ENCODE measurements around the gene TENT5C. TPM values are rescaled to one million over a fixed set of nuclear protein-coding genes. Genes with fewer than 3 reads are reported as not detected.

The TENT5C gene
- total and polyA plus RNA-seq, 9 of the 15 experiments (the other 6 are each of a cell fraction or from before 2014, with no cell fraction given): 1.8 to 7.7 (median 4.0) TPM

GRCh38 chr1:117613969-117614729, 8.3 kb downstream of the TENT5C start (continued):
- TF ChIP-seq ATF2 (CRISPR knock-in tag; IDR thresholded peaks at IDR 0.05) (no peak), STAT5B (CRISPR knock-in tag; IDR thresholded peaks at IDR 0.05) (no peak), ZNF282 (CRISPR knock-in tag; IDR thresholded peaks at IDR 0.05) (no peak), BMI1 (IDR thresholded peaks at IDR 0.05; ENCODE audit: low read length) (no peak), EWSR1 (IDR thresholded peaks at IDR 0.05; ENCODE audit: borderline replicate concordance, low read depth, partially characterized antibody) (no peak), RBM25 (IDR thresholded peaks at IDR 0.05; ENCODE audit: low read depth, low read length, severe bottlenecking) (no peak), RB1 (IDR thresholded peaks at IDR 0.05; ENCODE audit: low read depth) (no peak), MTA2 (IDR thresholded peaks at IDR 0.05; ENCODE audit: low read depth) (peak; percentile 41; the same call in 1 of the 2 replicates), PCBP1 (IDR thresholded peaks at IDR 0.05; ENCODE audit: low read depth, low read length, poor library complexity, severe bottlenecking) (no peak), CHD4 (IDR thresholded peaks at IDR 0.05; ENCODE audit: insufficient read depth, insufficient replicate concordance, low read depth, low read length, poor library complexity, severe bottlenecking) (no peak), NCOR1 (IDR thresholded peaks at IDR 0.05) (peak; percentile 61), ZNF311 (CRISPR knock-in tag; IDR thresholded peaks at IDR 0.05) (no peak), HSF4 (CRISPR knock-in tag; IDR thresholded peaks at IDR 0.05; ENCODE audit: borderline replicate concordance) (no peak), ARNT (IDR thresholded peaks at IDR 0.05) (no peak), PPARD (CRISPR knock-in tag; IDR thresholded peaks at IDR 0.05) (no peak), FOXA1 (IDR thresholded peaks at IDR 0.05; ENCODE audit: borderline replicate concordance) (no peak), BRD4 (IDR thresholded peaks at IDR 0.05) (no peak; the same call in 1 of the 2 replicates), KLF10 (CRISPR knock-in tag; IDR thresholded peaks at IDR 0.05) (no peak)
- TF ChIP-seq, protein P1, sequence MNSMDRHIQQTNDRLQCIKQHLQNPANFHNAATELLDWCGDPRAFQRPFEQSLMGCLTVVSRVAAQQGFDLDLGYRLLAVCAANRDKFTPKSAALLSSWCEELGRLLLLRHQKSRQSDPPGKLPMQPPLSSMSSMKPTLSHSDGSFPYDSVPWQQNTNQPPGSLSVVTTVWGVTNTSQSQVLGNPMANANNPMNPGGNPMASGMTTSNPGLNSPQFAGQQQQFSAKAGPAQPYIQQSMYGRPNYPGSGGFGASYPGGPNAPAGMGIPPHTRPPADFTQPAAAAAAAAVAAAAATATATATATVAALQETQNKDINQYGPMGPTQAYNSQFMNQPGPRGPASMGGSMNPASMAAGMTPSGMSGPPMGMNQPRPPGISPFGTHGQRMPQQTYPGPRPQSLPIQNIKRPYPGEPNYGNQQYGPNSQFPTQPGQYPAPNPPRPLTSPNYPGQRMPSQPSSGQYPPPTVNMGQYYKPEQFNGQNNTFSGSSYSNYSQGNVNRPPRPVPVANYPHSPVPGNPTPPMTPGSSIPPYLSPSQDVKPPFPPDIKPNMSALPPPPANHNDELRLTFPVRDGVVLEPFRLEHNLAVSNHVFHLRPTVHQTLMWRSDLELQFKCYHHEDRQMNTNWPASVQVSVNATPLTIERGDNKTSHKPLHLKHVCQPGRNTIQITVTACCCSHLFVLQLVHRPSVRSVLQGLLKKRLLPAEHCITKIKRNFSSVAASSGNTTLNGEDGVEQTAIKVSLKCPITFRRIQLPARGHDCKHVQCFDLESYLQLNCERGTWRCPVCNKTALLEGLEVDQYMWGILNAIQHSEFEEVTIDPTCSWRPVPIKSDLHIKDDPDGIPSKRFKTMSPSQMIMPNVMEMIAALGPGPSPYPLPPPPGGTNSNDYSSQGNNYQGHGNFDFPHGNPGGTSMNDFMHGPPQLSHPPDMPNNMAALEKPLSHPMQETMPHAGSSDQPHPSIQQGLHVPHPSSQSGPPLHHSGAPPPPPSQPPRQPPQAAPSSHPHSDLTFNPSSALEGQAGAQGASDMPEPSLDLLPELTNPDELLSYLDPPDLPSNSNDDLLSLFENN (IDR thresholded peaks at IDR 0.05; ENCODE audit: low read depth in 2 of 2, low read length in 2 of 2): peak in 1 of 2 experiments; percentile 65; a peak in 1 of 4 replicates
- TF ChIP-seq, protein P2, sequence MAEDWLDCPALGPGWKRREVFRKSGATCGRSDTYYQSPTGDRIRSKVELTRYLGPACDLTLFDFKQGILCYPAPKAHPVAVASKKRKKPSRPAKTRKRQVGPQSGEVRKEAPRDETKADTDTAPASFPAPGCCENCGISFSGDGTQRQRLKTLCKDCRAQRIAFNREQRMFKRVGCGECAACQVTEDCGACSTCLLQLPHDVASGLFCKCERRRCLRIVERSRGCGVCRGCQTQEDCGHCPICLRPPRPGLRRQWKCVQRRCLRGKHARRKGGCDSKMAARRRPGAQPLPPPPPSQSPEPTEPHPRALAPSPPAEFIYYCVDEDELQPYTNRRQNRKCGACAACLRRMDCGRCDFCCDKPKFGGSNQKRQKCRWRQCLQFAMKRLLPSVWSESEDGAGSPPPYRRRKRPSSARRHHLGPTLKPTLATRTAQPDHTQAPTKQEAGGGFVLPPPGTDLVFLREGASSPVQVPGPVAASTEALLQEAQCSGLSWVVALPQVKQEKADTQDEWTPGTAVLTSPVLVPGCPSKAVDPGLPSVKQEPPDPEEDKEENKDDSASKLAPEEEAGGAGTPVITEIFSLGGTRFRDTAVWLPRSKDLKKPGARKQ (CRISPR knock-in tag; IDR thresholded peaks at IDR 0.05): no peak
- TF ChIP-seq, protein P3, sequence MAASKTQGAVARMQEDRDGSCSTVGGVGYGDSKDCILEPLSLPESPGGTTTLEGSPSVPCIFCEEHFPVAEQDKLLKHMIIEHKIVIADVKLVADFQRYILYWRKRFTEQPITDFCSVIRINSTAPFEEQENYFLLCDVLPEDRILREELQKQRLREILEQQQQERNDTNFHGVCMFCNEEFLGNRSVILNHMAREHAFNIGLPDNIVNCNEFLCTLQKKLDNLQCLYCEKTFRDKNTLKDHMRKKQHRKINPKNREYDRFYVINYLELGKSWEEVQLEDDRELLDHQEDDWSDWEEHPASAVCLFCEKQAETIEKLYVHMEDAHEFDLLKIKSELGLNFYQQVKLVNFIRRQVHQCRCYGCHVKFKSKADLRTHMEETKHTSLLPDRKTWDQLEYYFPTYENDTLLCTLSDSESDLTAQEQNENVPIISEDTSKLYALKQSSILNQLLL (CRISPR knock-in tag; IDR thresholded peaks at IDR 0.05; ENCODE audit: borderline replicate concordance): no peak

Data from K562 (cell line).